Left ventricle myocardium inferior (tissue), 1 donor: ENCODE data around the gene AMBRA1. TPM values are rescaled to one million over a fixed set of nuclear protein-coding genes. Genes with fewer than 3 reads are reported as not detected.

Experiments
- DNase-seq: peaks from one replicate; pipeline ENCODE4 v3.0.0-alpha.2; 2020
- H3K27ac ChIP-seq: fragments of 200-600 bp; replicated peaks from 2 replicates; pipeline ENCODE4 v1.8.0; 2021
- H3K27me3 ChIP-seq: fragments of 200-600 bp; 2 replicates; pipeline ENCODE4 v1.8.0; 2021; ENCODE audit warnings: low read depth
- H3K36me3 ChIP-seq: fragments of 200-600 bp; 2 replicates; pipeline ENCODE4 v1.8.0; 2021
- H3K4me1 ChIP-seq: fragments of 200-600 bp; 2 replicates; pipeline ENCODE4 v1.8.0; 2021
- H3K4me3 ChIP-seq: fragments of 200-600 bp; 2 replicates; pipeline ENCODE4 v1.8.0; 2021; ENCODE audit warnings: mild to moderate bottlenecking, moderate library complexity
- H3K9me3 ChIP-seq: fragments of 200-600 bp; replicated peaks from 2 replicates; pipeline ENCODE4 v1.8.0; 2021
- intact Hi-C: fragments of 100-400 bp; cut with micrococcal nuclease; formaldehyde crosslinking; loops from one replicate; pipeline ENCODE4 v1.11.0; 2022
- total RNA-seq: library from RNA; stranded (reverse); fragmentation: NEBNext Ultra II Directional; extraction: Animal tissue kit (Norgen Biotek cat#: 25700); gene quantifications from one replicate; pipeline ENCODE4 v1.2.1, GENCODE V29; 2021
- TF ChIP-seq, protein P1 (sequence below): fragments of 200-600 bp; IDR thresholded peaks from 2 replicates; pipeline ENCODE4 v1.8.0; 2021; ENCODE audit warnings: antibody characterized with exemption, mild to moderate bottlenecking, borderline replicate concordance
- donor health status: DM: no; HTN: yes; CAD: no; lungs with severe emphysema.

The AMBRA1 gene
- total RNA-seq, 1 donor from 2014 or later: 14.2 TPM

- no peaks in the 10 kb centered on the region for H3K9me3 ChIP-seq
- no peak overlapping the region for H3K4me3 ChIP-seq
- no peaks in the 10 kb centered on the region for H3K27me3 ChIP-seq
- H3K36me3 ChIP-seq: no peaks in the 10 kb centered on the region
- DNase-seq: no peak
- H3K27ac ChIP-seq: peak overlapping the region; percentile 65
- H3K4me1 ChIP-seq: peaks cover 59% of the 10 kb centered on the region
- intact Hi-C loops: no loop called here
- TF ChIP-seq, protein P1, sequence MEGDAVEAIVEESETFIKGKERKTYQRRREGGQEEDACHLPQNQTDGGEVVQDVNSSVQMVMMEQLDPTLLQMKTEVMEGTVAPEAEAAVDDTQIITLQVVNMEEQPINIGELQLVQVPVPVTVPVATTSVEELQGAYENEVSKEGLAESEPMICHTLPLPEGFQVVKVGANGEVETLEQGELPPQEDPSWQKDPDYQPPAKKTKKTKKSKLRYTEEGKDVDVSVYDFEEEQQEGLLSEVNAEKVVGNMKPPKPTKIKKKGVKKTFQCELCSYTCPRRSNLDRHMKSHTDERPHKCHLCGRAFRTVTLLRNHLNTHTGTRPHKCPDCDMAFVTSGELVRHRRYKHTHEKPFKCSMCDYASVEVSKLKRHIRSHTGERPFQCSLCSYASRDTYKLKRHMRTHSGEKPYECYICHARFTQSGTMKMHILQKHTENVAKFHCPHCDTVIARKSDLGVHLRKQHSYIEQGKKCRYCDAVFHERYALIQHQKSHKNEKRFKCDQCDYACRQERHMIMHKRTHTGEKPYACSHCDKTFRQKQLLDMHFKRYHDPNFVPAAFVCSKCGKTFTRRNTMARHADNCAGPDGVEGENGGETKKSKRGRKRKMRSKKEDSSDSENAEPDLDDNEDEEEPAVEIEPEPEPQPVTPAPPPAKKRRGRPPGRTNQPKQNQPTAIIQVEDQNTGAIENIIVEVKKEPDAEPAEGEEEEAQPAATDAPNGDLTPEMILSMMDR: no peak
These were observed 38.4 kb downstream of the AMBRA1 start for GRCh38 chr11:46555267-46556054.

DNA sequence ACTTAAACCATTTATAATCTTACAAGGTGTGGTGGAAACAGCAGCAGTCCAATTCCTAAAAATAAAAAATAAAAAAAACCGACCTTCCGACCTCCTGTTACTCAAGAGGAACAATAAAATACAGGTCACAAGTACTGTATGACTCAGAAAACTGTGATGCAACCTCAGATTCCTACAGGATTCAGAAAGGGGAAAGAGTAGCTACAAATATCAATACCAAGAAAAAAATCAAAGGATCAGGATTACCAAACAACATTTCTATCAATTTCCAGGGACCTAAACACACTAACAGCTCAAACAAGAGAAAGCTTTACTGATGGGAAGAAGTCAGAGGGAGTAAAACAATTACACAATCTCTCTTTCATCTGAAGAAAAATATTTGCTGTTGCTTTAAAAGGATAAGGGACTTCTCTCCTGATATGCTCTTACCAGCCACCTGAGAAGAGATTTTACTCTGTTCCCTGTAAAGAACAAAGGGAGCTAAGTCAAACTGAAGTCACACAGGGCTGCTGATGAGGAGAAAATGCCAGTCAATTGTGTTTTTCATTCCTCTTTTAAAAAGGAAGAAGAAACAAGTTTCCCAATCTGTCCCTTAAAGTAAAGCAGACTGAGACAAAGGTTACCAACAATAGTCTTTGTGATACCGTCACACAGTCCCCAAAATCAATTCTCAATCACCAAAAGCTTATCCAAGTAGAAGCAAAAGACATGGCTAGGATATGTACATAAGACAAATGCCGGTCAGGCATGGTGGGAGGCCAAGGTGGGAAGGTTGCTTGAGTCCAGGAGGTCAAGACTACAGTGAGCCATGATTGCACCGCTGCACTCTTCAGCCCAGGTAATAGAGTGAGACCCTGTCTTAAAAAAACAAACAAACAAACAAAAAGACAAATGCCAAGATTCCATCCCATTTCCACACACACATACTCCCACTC lies 39.3 kb downstream of the AMBRA1 start:
- Histone ChIP-seq H3K36me3 (no peaks in the 10 kb centered on the region), H3K4me3 (no peak overlapping the region), H3K27ac (peak overlapping the region; percentile 65), H3K4me1 (peaks cover 49% of the 10 kb centered on the region), H3K9me3 (no peaks in the 10 kb centered on the region), H3K27me3 (no peaks in the 10 kb centered on the region)
- TF ChIP-seq, protein P1: no peak
- DNase-seq: no peak
- intact Hi-C loops: no loop called here

GRCh38 chr11:46553814-46554212 lies 40.0 kb downstream of the AMBRA1 start:
- peak overlapping the region; percentile 65 for H3K27ac ChIP-seq
- H3K4me1 ChIP-seq: peaks cover 47% of the 10 kb centered on the region
- H3K27me3 ChIP-seq: no peaks in the 10 kb centered on the region
- no peaks in the 10 kb centered on the region for H3K36me3 ChIP-seq
- DNase-seq: no peak
- TF ChIP-seq, protein P1: no peak
- H3K9me3 ChIP-seq: no peaks in the 10 kb centered on the region
- intact Hi-C loops: no loop called here
- H3K4me3 ChIP-seq: no peak overlapping the region

DNA sequence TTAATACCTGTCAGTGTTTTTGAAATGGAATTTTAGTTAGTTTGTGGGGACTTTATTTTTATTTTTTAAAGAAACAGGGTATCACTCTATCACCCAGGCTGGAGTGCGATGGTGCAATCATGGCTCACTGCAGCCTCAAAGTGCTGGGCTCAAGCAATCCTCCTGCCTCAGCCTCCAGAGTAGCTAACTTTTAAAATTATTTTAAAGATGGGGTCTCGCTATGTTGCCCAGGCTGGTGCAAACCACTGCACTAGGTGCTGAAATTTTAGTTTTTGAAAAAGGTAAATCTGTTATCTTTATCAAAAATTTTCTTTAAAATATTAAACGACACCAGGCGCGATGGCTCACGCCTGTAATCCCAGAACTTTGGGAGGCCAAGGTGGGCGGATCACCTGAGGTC lies 42.6 kb downstream of the AMBRA1 start:
- no peak for DNase-seq
- Histone ChIP-seq H3K4me3 (no peak overlapping the region), H3K9me3 (no peaks in the 10 kb centered on the region), H3K4me1 (peaks cover 45% of the 10 kb centered on the region), H3K27me3 (no peaks in the 10 kb centered on the region), H3K27ac (no peak overlapping the region), H3K36me3 (peaks cover 15% of the 10 kb centered on the region)
- intact Hi-C loops: no loop called here
- TF ChIP-seq, protein P1: no peak

- peaks cover 11% of the 10 kb centered on the region for H3K4me1 ChIP-seq
- H3K9me3 ChIP-seq: no peaks in the 10 kb centered on the region
- no peak overlapping the region for H3K27ac ChIP-seq
- H3K4me3 ChIP-seq: no peak overlapping the region
- H3K36me3 ChIP-seq: peaks cover 50% of the 10 kb centered on the region
- no peaks in the 10 kb centered on the region for H3K27me3 ChIP-seq
- TF ChIP-seq, protein P1: no peak
- intact Hi-C loops: no loop called here
- no peak for DNase-seq
These were observed 46.2 kb downstream of the AMBRA1 start for GRCh38 chr11:46547579-46547978.
